ENCODE data around the gene GDPD1. TPM values are rescaled to one million over a fixed set of nuclear protein-coding genes. Genes with fewer than 3 reads are reported as not detected.
"Not testable (repeated sequence)": the region's sequence is repeated elsewhere in the genome, so short reads cannot be mapped to it uniquely, and the experiment has no call there.

GDPD1 gene
- total RNA-seq, 1 donor from 2014 or later: 1.6 TPM

- DNase-seq (ENCODE audit: low read depth): no peak
- no peaks in the 10 kb centered on the region for H3K27me3 ChIP-seq (ENCODE audit: control insufficient read depth, insufficient read depth, low read length)
- H3K4me3 ChIP-seq (ENCODE audit: low read depth, low read length): no peak overlapping the region
- FAIRE-seq: no peak
- H3K36me3 ChIP-seq (ENCODE audit: control insufficient read depth, insufficient read depth, low read length): no peaks in the 10 kb centered on the region
- TF ChIP-seq, protein P1, sequence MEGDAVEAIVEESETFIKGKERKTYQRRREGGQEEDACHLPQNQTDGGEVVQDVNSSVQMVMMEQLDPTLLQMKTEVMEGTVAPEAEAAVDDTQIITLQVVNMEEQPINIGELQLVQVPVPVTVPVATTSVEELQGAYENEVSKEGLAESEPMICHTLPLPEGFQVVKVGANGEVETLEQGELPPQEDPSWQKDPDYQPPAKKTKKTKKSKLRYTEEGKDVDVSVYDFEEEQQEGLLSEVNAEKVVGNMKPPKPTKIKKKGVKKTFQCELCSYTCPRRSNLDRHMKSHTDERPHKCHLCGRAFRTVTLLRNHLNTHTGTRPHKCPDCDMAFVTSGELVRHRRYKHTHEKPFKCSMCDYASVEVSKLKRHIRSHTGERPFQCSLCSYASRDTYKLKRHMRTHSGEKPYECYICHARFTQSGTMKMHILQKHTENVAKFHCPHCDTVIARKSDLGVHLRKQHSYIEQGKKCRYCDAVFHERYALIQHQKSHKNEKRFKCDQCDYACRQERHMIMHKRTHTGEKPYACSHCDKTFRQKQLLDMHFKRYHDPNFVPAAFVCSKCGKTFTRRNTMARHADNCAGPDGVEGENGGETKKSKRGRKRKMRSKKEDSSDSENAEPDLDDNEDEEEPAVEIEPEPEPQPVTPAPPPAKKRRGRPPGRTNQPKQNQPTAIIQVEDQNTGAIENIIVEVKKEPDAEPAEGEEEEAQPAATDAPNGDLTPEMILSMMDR (IDR thresholded peaks at IDR 0.05; ENCODE audit: insufficient read depth, low read length, severe bottlenecking): no peak
These were observed 90.1 kb downstream of the GDPD1 start for GRCh38 chr17:59310263-59310920.

- FAIRE-seq: no peak
- TF ChIP-seq, protein P1 (IDR thresholded peaks at IDR 0.05; ENCODE audit: insufficient read depth, low read length, severe bottlenecking): peak; percentile 75
- Histone ChIP-seq H3K27me3 (ENCODE audit: control insufficient read depth, insufficient read depth, low read length) (no peaks in the 10 kb centered on the region), H3K36me3 (ENCODE audit: control insufficient read depth, insufficient read depth, low read length) (no peaks in the 10 kb centered on the region), H3K4me3 (ENCODE audit: low read depth, low read length) (no peak overlapping the region)
- DNase-seq (ENCODE audit: low read depth): peak; percentile 46
These were observed 90.7 kb downstream of the GDPD1 start for GRCh38 chr17:59311051-59311468.

- not testable (repeated sequence) for H3K4me3 ChIP-seq (ENCODE audit: low read depth, low read length); DNase-seq (ENCODE audit: low read depth); H3K27me3 ChIP-seq (ENCODE audit: control insufficient read depth, insufficient read depth, low read length); H3K36me3 ChIP-seq (ENCODE audit: control insufficient read depth, insufficient read depth, low read length); FAIRE-seq
These were observed 91.2 kb downstream of the GDPD1 start for GRCh38 chr17:59311521-59311920.

GRCh38 chr17:59315866-59316265, 95.6 kb downstream of the GDPD1 start:
- FAIRE-seq (no peak), DNase-seq (ENCODE audit: low read depth) (no peak)
- no peaks in the 10 kb centered on the region for H3K36me3 ChIP-seq (ENCODE audit: control insufficient read depth, insufficient read depth, low read length)
- TF ChIP-seq, protein P1 (IDR thresholded peaks at IDR 0.05; ENCODE audit: insufficient read depth, low read length, severe bottlenecking): no peak
- no peak overlapping the region for H3K4me3 ChIP-seq (ENCODE audit: low read depth, low read length)
- H3K27me3 ChIP-seq (ENCODE audit: control insufficient read depth, insufficient read depth, low read length): no peaks in the 10 kb centered on the region

Other genes with a start within 250 kb of the GDPD1 start
- 29.0 and 29.4 TPM in 2 replicates for gene TRIM37, start 113.6 kb upstream of the GDPD1 start, total RNA-seq
- gene SKA2, start 65.3 kb upstream of the GDPD1 start, total RNA-seq: 22.1 and 34.2 TPM in 2 replicates
- 1.3 and 3.4 TPM in 2 replicates for gene PRR11, start 64.8 kb upstream of the GDPD1 start, total RNA-seq
- gene SMG8, start 10.5 kb upstream of the GDPD1 start, total RNA-seq: 19.5 and 19.7 TPM in 2 replicates
- 2.1 and 2.6 TPM in 2 replicates for gene YPEL2, start 111.1 kb downstream of the GDPD1 start, total RNA-seq